GM12874 (cell line): ENCODE results near the gene MARK3.

Experiments
- CTCF ChIP-seq: IDR thresholded peaks from 2 replicates; pipeline ENCODE4 v1.5.1; 2011; ENCODE audit warnings: low read depth, mild to moderate bottlenecking, control low read depth, low read length, moderate library complexity; ENCODE audit not compliant: insufficient read depth

Gene MARK3

GRCh38 chr14:103354141-103354540, 31.1 kb upstream of the MARK3 start:
- TF ChIP-seq CTCF, result no peak

GRCh38 chr14:103356024-103356682, 29.1 kb upstream of the MARK3 start:
- no peak for TF ChIP-seq CTCF

GRCh38 chr14:103360548-103360947, 24.7 kb upstream of the MARK3 start:
- no peak for TF ChIP-seq CTCF

- TF ChIP-seq CTCF, result no peak
These were observed 23.3 kb upstream of the MARK3 start for GRCh38 chr14:103361867-103362266.

- TF ChIP-seq CTCF, result no peak
These were observed 22.4 kb upstream of the MARK3 start for GRCh38 chr14:103362780-103363179.

GRCh38 chr14:103366741-103367140, 18.5 kb upstream of the MARK3 start:
- TF ChIP-seq CTCF, result no peak

GRCh38 chr14:103367995-103368394, 17.2 kb upstream of the MARK3 start:
- TF ChIP-seq CTCF, result no peak
